GM19025 (cell line): ENCODE results near the gene ADPRS.
A peak's percentile ranks its signal among the peaks of the same experiment; 100 is the strongest.

Experiments used
- ATAC-seq: cut with Tn5 transposase; IDR thresholded peaks from one replicate; pipeline ENCODE4 v1.9.1; 2021; ENCODE audit warnings: mild to moderate bottlenecking, low read depth, moderate library complexity; ENCODE audit not compliant: unreplicated experiment

ADPRS gene

DNA sequence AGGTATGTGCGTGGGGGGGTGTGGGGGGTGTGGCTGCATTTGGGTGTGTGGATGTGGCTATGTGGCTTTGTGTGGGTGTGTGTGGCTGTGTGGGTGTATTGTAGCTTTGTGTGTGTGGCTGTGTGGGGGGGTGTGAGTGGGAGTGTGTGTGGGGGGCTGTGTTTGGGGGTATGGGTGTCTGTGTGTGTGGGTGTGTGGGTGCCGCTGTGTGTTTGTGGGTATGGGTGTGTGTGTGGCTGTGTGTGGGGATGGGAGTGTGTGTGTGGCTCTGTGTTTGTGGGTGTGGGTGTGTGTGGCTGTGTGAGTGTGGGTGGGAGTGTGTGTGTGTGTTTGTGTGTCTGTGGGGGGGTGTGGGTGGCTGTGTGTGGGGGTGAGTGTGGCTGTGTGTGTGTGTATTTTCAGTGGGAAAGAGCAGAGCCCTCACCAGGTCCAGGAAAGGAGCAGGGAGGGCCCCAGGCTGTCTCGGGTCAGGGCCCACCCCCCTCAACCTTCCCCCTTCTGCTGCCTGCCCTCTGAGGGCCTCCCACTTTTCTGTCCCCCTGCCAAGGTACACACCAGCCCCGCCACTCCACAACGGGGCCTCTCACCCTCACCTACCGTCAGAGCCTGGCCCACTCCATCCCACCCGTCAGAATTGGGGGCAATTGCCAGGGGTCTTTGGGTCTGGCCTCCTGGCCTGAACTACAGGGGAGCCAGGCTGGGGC, 38.3 kb downstream of the ADPRS start:
- no peak for ATAC-seq

GRCh38 chr1:36128126-36128904, 39.6 kb downstream of the ADPRS start:
- no peak for ATAC-seq

GRCh38 chr1:36128905-36129206, 40.2 kb downstream of the ADPRS start:
- no peak for ATAC-seq

DNA sequence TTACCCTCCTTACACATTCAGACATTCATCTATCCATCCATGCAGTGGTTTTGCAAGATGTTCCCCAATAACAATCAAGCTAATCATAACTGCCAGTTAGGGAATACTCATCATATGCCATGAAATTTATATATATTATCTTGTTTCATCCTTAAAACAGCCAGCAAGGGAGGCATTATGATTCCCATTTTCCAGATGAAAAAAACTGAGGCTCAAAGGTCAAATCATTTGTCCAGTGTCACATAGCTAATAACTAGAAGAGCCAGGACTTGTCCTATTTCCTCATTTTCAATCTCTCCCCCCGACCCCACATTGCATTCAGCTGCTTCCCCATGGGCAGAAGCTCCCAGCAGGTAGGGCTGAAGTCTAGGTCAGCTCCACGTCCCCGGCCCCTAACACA, 43.3 kb downstream of the ADPRS start:
- no peak for ATAC-seq

- ATAC-seq: no peak
Measured at GRCh38 chr1:36133484-36133883, 44.8 kb downstream of the ADPRS start.

DNA sequence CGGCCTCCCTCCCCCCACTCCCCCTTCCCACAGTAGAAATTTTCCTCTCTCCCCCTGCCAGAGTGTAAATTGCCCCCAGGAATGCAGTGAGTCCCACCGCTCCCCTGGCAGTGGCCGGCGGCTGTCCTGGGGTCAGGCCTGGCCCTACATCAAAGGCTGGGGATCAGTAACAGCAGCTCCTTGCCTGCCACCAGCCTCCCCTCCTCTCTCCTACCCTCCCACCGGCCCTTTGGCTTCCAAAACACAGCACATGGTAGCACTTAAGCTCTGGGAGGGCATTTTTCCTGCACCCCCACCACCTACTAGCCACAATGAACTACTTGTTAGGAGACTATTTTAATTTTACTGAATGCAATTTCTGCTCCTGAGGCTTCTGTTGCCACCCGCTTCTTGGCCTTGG, 45.3 kb downstream of the ADPRS start:
- no peak for ATAC-seq

- ATAC-seq: no peak
Measured at GRCh38 chr1:36134505-36135329, 46.0 kb downstream of the ADPRS start.

GRCh38 chr1:36135330-36135667, 46.6 kb downstream of the ADPRS start:
- ATAC-seq: no peak

GRCh38 chr1:36135796-36136195, 47.1 kb downstream of the ADPRS start:
- ATAC-seq: no peak

- no peak for ATAC-seq
Measured at GRCh38 chr1:36136535-36136934, 47.8 kb downstream of the ADPRS start.

GRCh38 chr1:36137226-36137625, 48.5 kb downstream of the ADPRS start:
- ATAC-seq: no peak

DNA sequence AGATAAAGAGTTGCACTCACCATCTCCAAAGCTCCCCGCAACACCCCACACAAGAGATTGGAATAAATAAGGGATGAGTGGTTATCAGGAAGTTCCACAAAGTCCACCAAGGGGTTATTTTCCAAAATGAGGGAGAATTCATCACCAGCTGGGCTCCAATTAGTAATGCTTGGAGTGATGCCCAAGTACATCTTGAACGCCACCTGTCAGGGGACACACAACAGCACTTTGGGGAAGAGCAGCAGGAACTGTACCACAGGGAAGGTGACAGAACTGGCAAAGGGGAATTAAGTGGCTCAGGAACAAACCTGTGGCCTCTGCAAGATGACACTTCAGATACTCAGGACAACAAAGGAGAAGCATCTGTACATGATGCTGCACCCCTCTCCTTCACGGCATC, 49.1 kb downstream of the ADPRS start:
- ATAC-seq: no peak

DNA sequence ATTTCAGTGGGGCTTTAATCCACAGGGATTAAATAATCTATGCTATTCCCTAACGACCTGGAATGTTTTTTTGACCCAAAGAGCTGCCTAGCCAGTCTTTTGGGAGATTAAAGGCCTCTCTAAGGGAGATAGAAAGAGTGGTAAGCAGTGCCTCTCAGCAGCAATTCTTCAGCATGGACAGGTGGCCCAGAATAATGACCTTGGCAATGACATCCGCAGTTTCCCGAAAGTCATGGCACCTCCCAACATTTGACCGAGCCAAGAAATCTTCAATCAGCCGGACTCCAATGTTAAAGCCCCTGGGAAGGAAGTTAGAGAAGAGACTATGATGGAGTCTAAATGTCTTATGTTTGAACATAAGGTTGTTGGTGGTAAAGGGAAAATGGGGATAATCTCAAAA, 50.8 kb downstream of the ADPRS start:
- ATAC-seq: no peak

- ATAC-seq: no peak
Measured at GRCh38 chr1:36142121-36142520, 53.4 kb downstream of the ADPRS start.

DNA sequence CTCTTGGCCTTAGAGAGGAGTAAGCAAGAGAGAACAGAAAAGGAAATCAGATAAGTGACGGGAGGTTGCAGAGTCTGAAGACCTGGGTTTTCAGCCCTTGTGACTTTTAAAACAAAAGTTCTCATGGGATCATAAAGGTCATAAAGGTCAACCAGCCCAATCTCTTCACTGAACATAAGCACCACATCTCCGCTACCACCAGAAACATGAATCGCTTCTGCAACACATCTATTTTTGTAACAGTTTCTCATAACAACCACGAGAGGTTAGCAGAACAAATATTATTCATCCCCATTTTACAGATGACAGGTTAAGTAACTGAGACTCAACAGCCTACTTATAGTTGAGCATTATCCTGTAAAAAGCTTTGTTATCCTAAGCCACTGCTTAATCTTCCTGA, 54.7 kb downstream of the ADPRS start:
- ATAC-seq: peak; percentile 65
